GM19397 (cell line): ENCODE measurements around the gene C11orf87.

ENCODE experiments used
- ATAC-seq: cut with Tn5 transposase; IDR thresholded peaks from one replicate; pipeline ENCODE4 v1.9.1; 2021; ENCODE audit warnings: mild to moderate bottlenecking, moderate library complexity; ENCODE audit not compliant: unreplicated experiment

Gene C11orf87

GRCh38 chr11:109421981-109422869 lies at the start of gene C11orf87:
TSS of gene C11orf87 (plus strand) at chr11:109422190. CDS start at chr11:109423634, 1,444 bp downstream.
- ATAC-seq: no peak

- ATAC-seq: no peak
Observed at GRCh38 chr11:109374032-109374431, 48.0 kb upstream of the C11orf87 start.

- no peak for ATAC-seq
Observed at GRCh38 chr11:109374441-109374840, 47.5 kb upstream of the C11orf87 start.

- no peak for ATAC-seq
Observed at GRCh38 chr11:109377039-109377742, 44.8 kb upstream of the C11orf87 start.

GRCh38 chr11:109378034-109378433 lies 44.0 kb upstream of the C11orf87 start:
- ATAC-seq: no peak

GRCh38 chr11:109383306-109383705 lies 38.7 kb upstream of the C11orf87 start:
- ATAC-seq: no peak

- ATAC-seq: no peak
Observed at GRCh38 chr11:109384873-109385272, 37.1 kb upstream of the C11orf87 start.

- ATAC-seq: no peak
Observed at GRCh38 chr11:109388982-109389381, 33.0 kb upstream of the C11orf87 start.

- ATAC-seq: no peak
Observed at GRCh38 chr11:109390752-109391151, 31.2 kb upstream of the C11orf87 start.

- no peak for ATAC-seq
Observed at GRCh38 chr11:109401545-109401944, 20.4 kb upstream of the C11orf87 start.

- no peak for ATAC-seq
Observed at GRCh38 chr11:109405671-109406070, 16.3 kb upstream of the C11orf87 start.

- no peak for ATAC-seq
Observed at GRCh38 chr11:109416601-109417000, 5.4 kb upstream of the C11orf87 start.

- no peak for ATAC-seq
Observed at GRCh38 chr11:109422870-109423465, 978 bp downstream of the C11orf87 start.

GRCh38 chr11:109423466-109424190 lies 1.6 kb downstream of the C11orf87 start:
- ATAC-seq: no peak

- ATAC-seq: no peak
Observed at GRCh38 chr11:109424901-109425300, 2.9 kb downstream of the C11orf87 start.

GRCh38 chr11:109425554-109425953 lies 3.6 kb downstream of the C11orf87 start:
- ATAC-seq: no peak

- no peak for ATAC-seq
Observed at GRCh38 chr11:109426442-109427240, 4.7 kb downstream of the C11orf87 start.

GRCh38 chr11:109432105-109432504 lies 10.1 kb downstream of the C11orf87 start:
- no peak for ATAC-seq

- ATAC-seq: no peak
Observed at GRCh38 chr11:109433753-109434256, 11.8 kb downstream of the C11orf87 start.
